Frontal cortex (tissue), 4 donors: ENCODE results near the gene PTBP3. TPM values are rescaled to one million over a fixed set of nuclear protein-coding genes. Genes with fewer than 3 reads are reported as not detected.
"Not testable (repeated sequence)": the region's sequence is repeated elsewhere in the genome, so short reads cannot be mapped to it uniquely, and the experiment has no call there.

Source experiments
- DNase-seq, 2 donors: peaks; one replicate each; pipeline ENCODE4 v3.0.0; 2012; ENCODE audit warnings: low spot score in 2 of 2
- FAIRE-seq: peaks from 2 replicates; lab custom pipeline; 2012; peaks lifted over from hg19 to GRCh38; lab: Jason Lieb, UNC
- total RNA-seq: library from RNA; depleted of rRNA; stranded (reverse); fragments of >200 nt; gene quantifications from one replicate; pipeline ENCODE4 v1.2.3, GENCODE V29; 2014
- donor health status: control.
- donor health status: control.
- donor health status: control.

The PTBP3 gene
- total RNA-seq, 1 donor from 2014 or later, result 39.5 TPM

- FAIRE-seq, result no peak
Measured at GRCh38 chr9:112279501-112279900, 53.9 kb downstream of the PTBP3 start.

GRCh38 chr9:112278152-112278551, 55.3 kb downstream of the PTBP3 start:
- FAIRE-seq, result no peak
- no peak for DNase-seq

More at GRCh38 chr9:112279501-112279900, 53.9 kb downstream of the PTBP3 start:
- DNase-seq, result no peak

GRCh38 chr9:112274600-112274999, 58.8 kb downstream of the PTBP3 start:
- FAIRE-seq (no peak), DNase-seq (no peak)

DNA sequence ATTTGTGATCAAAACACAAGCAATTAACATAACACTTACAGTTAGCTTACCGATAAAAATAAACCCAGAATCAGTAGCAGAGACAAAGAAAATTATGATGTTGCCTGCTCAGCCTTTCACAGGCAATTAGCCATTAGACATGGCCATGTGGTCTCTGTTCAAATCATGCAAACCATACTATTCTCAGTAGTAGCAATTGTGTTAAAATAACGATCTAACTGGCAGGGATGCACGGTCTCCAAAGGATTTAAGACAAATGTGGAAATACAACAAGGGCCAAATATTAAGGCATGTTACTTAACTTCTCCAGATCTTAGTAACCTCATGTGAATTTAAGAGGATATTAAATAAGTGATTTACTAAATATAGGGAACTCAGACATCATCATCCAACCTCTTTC, 59.5 kb downstream of the PTBP3 start:
- DNase-seq (no peak), FAIRE-seq (no peak)

DNA sequence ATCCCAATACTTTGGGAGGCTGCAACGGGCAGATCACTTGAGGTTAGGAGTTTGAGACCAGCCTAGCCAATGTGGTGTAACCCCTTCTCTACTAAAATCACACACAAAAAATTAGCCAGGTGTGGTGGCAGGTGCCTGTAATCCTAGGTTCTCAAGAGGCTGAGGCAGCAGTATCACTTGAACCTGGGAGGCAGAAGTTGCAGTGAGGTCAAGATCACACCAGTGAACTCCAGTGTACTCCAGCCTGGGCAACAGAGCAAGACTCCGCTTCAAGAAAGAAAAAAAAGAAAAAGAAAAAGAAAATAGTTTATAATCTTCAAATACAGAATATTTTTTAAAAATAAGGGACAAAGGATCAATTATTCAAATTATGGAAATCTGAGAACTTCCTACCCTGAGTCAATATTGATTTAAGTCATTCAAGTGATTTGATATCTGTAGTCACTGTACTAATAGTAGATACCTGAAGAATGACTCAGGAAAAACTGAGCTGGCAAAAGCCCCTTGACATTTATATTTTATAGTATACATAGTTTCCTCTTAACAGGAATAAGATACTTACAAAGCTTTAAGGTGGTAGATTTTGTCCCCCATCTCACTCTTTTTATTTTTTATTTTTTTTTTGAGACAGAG, 61.8 kb downstream of the PTBP3 start:
- FAIRE-seq, result no peak

DNA sequence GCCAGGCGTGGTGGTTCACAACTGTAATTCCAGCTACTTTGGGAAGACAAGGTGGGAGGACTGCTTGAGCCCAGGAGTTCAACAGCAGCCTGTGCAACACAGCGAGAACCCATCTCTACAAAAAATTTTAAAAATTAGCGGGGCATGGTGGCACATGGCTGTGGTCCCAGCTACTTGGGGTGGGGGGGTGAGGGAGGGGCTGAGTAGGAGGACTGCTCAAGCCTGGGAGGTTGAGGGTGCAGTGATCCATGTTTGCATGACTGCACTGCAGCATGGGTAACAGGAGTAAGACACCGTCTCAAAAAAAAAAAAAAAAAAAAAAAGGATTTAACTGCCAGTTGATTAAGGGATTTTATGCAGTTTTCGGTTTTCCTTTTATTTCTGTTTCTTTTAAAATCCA, 65.0 kb downstream of the PTBP3 start:
- no peak for FAIRE-seq
- DNase-seq, result no peak

More for the DNA sequence above, 61.8 kb downstream of the PTBP3 start:
- no peak for DNase-seq

- not testable (repeated sequence) for DNase-seq, FAIRE-seq
Measured at GRCh38 chr9:112267086-112267485, 66.3 kb downstream of the PTBP3 start.

DNA sequence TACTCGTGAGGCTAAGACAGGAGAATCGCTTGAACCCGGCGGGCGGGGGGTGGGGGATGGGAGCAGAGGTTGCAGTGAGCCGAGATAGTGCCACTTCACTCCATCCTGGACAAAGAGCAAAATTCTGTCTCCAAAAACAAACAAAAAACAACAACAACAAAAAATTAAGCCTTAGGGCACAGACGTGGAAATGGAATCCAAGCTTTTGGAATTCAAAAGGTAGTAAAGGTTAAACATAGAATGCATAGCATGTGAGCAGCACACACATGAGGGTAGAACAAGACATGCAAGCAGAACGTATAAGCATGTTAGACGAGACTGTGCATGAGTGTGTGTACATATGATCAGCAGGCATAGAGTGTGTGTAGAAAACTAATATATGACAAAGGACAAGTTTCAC, 68.0 kb downstream of the PTBP3 start:
- DNase-seq, result no peak
- FAIRE-seq, result no peak

GRCh38 chr9:112262577-112262976, 70.8 kb downstream of the PTBP3 start:
- no peak for DNase-seq

DNA sequence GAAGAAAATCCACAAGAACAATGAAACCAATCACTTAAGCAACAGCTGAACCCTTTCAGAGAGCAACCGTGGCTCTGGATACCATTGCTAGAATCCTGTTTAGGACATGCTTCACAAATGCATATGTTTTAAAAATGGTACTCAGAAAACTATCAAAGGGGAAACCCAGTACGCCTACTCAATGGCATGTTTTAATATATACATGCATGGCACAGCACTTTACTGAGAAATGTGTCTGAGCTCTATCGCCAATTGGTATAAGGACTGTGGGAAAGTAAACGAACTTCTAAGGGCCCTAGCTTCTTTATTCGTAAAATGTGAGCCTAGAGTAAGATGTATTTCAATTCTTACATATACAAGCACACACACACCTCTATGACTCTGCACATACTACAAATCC, 72.3 kb downstream of the PTBP3 start:
- no peak for FAIRE-seq
- no peak for DNase-seq

More at GRCh38 chr9:112262577-112262976, 70.8 kb downstream of the PTBP3 start:
- FAIRE-seq, result no peak

GRCh38 chr9:112258106-112258505, 75.3 kb downstream of the PTBP3 start:
- DNase-seq (no peak), FAIRE-seq (no peak)

DNA sequence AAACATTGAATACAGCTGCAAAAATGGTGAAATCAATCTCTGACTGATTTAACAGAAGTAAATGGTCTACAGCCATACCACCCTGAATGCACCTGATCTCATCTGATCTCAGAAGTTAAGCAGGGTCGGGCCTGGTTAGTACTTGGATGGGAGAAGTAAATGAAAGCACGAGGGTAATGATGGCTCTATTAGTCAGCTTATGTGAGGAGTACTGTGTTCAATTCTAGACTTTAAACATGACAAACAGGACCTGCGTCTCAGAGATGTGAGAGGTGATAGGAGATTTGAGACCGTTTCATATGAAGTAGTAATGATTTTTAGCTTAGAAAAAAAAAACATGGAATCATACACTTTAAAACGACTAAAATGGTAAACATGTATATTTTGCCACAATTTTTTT, 81.2 kb downstream of the PTBP3 start:
- FAIRE-seq, result no peak
- DNase-seq, result no peak

- no peak for FAIRE-seq
- no peak for DNase-seq
Measured at GRCh38 chr9:112249277-112249676, 84.1 kb downstream of the PTBP3 start.

GRCh38 chr9:112248722-112249121, 84.7 kb downstream of the PTBP3 start:
- no peak for FAIRE-seq
- no peak for DNase-seq

GRCh38 chr9:112247090-112247489, 86.3 kb downstream of the PTBP3 start:
- DNase-seq, result no peak
- FAIRE-seq, result no peak

- no peak for DNase-seq
- FAIRE-seq, result no peak
Measured at GRCh38 chr9:112245126-112245525, 88.3 kb downstream of the PTBP3 start.

DNA sequence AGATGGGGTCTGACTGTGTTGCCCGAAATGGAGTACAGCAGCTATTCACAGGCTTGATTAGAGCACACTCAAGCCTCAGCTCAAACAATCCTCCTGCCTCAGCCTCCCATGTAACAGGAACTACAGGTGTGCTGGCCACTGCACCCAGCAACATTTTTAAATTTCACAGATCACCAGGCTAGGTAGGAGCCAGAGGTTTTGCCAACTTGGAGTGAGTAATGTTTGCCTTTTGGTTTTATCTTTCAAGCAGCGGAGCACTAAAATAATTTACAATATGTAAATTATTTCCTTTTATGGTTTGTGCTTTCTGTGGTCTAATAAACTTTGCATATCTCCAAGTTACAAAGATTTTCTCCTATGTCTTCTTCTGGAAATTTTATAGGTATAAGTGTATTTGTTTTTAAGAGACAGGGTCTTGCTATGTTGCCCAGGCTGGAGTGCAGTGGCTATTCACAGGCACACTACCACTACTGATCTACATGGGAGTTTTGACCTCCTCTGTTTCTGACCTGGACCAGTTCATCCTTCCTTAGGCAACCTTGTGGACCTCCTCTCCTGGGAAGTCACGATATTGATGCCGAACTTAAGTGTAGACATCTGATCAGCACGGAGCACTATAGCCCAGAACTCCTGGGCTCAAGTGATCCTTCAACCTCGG, 91.1 kb downstream of the PTBP3 start:
- FAIRE-seq, result no peak

DNA sequence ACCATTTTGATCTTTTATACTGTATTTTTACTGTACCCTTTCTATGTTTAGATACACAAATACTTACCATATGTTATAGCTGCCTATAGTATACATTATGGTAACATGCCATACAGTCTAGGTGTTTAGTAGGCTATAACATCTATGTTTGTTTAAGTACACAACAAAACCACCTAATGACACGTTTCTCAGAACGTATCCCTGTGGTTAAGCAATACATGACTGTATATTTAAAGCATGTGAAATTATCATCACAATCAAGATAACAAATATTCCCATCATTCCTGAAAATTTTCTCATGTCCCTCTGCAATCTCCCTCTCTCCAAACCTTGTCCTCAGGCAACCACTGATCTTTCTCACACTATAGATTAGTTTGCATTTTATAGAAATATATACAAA, 91.9 kb downstream of the PTBP3 start:
- FAIRE-seq (no peak), DNase-seq (no peak)

More for the DNA sequence above, 91.1 kb downstream of the PTBP3 start:
- no peak for DNase-seq

DNA sequence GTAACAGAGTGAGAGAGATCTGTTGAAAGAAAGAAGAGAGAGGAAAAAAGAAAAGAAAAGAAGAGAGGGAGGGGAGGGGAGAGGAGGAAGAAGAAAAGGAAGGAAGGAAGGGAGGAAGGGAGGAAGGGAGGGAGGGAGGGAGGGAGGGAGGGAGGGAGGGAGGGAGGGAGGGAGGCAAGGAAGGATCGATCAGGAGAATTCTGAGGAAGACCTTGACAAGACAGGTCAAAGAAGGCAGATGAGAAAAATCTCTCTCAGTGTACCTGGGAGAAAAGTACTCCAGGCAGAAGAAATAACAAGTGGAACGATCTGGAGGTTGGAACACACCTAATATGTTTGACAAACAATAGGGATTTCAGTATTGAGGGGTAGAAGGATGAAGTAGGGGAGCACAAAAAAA, 93.7 kb downstream of the PTBP3 start:
- no peak for FAIRE-seq
- DNase-seq, result no peak

GRCh38 chr9:112239284-112239683, 94.1 kb downstream of the PTBP3 start:
- DNase-seq (no peak), FAIRE-seq (no peak)

DNA sequence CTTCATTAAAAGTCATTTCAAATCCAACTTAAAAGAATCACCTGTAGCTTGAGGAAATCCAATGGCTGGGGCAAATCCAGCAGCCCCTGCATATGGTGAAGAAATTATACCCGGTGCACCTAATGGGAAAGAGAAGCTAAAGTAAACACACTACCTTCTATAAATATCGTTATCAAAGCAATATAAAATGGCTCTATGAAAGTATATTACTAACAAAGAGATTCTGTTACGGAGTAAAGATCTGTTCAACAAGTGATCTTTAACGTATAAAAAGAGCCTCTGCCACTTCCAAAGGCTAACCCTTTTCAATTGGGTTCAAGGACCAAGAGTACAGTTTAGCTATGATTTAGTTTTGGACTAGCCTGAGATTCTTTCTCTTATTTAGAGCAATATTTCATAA, 98.6 kb downstream of the PTBP3 start:
- DNase-seq (no peak), FAIRE-seq (no peak)

DNA sequence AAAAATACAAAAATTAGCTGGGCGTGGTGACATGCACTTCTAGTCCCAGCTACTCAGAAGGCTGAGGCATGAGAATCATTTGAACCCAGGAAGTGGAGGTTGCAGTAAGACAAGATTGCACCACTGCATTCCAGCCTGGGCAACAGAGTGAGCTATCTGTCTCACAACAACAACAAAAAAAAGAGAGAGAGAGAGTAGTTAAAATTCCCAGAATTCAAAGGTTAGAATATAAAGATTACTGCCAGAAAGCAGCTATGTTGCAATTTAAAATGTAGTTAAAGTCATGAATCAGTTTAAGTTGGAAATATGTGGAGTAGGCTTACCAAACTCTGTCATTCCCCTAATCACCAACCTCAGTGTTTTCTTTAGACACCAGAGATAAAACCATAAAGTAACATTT, 99.7 kb downstream of the PTBP3 start:
- no peak for DNase-seq
- no peak for FAIRE-seq
